ENCODE results near the gene RNU6-1. TPM values are rescaled to one million over a fixed set of nuclear protein-coding genes. Genes with fewer than 3 reads are reported as not detected.

The RNU6-1 gene
- total and polyA plus RNA-seq, 7 donors, result not detected

DNA sequence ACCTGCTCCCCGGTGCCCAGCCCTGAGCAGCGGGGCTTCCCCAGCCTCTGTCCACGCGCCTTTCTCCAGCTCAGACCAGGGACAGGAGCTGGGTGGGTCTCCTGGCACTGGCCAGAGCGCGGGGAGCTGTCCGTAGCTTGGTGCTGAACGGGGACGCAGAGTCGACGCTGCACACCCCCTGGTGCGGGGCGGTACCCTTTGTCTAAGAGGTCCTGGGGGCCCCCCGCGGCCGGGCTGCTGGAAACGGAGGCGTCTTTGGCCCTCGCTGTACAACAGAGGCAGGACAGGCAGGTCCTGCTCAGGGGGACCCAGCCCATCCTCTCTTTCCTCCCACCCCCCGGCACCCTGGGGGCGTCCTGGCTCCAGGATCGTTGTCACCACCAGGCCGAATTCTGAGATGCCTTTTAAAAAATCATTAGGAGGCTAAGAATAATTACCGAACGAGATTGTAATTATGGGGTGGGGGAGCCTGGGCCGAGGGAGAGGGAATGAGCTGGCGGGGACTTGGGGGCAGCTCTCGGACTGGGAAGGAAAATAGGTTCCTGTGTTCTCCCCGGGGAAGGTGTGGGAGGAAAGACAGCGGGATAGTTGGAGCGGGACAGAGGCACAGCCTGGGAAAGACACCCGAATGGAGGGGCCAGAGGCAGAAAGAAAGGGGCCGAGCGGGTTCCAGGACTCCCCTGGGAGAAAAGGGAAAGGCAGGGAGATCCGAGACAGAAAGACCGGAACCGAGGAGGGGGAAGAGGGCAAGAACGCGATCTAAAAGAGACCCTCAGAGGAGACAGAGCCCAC is 18.7 kb downstream of the RNU6-1 start:
- Histone ChIP-seq H3K9me3 (no peaks in the 10 kb centered on the region), H3K27me3 (ENCODE audit: insufficient read depth in 3 of 3, low read length in 2 of 3) (peaks cover 0 to 97% (median 57%) of the 10 kb centered on the region in 3 donors), H3K4me1 (peaks cover 13% of the 10 kb centered on the region), H3K27ac (no peak overlapping the region), H3K36me3 (ENCODE audit: insufficient read depth in 1 of 2, low read depth in 1 of 2) (no peaks in the 10 kb centered on the region), H3K4me3 (no peak overlapping the region)
- intact Hi-C loops (cut with DNase I), result no loop called here
- peak; percentile 57 to 78 for DNase-seq
- whole genome bisulfite sequencing, 3 donors, result 2 to 4% (median 4%) methylated on average over 37 to 39 of the region's 39 CpGs
- no peak for TF ChIP-seq CTCF (IDR thresholded peaks at IDR 0.05)
- ATAC-seq, result peak; percentile 51 to 75 (median 71)

GRCh38 chr15:67820122-67820991 is 19.5 kb downstream of the RNU6-1 start:
- ATAC-seq (peak in 1 of 4 donors; percentile 28), DNase-seq (peak; percentile 5 to 36)
- Histone ChIP-seq H3K9me3 (peaks cover 6% of the 10 kb centered on the region), H3K4me1 (peaks cover 7% of the 10 kb centered on the region), H3K4me3 (no peak overlapping the region), H3K27me3 (ENCODE audit: insufficient read depth in 3 of 3, low read length in 2 of 3) (peaks cover 0 to 91% (median 52%) of the 10 kb centered on the region in 3 donors), H3K27ac (no peak overlapping the region), H3K36me3 (ENCODE audit: insufficient read depth in 1 of 2, low read depth in 1 of 2) (no peaks in the 10 kb centered on the region)
- intact Hi-C loops (cut with DNase I), result no loop called here
- WGBS, 3 donors, result 17 to 19% (median 18%) methylated on average over 50 of the region's 50 CpGs
- TF ChIP-seq CTCF (IDR thresholded peaks at IDR 0.05), result no peak

DNA sequence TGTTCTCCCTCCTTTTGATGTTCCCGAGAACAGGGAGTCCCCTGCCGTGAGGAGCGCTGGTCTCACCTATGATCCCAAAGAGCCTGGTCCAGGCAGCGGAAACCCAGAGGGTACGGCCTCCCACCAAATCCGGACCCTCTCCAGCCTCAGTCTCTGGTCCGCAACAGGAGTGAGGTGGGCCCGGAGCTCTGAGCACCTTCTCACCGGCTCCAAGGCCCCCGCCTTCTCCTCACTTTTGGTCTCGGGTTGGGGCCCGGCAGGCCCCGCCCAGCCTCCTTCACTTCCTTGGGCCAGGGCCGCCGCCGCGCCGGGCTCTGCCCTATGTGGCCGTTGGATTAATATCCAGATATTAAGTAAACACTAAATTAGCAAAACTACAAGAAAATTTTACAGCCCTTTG is 20.2 kb downstream of the RNU6-1 start:
- Histone ChIP-seq H3K27me3 (ENCODE audit: insufficient read depth in 3 of 3, low read length in 2 of 3) (peaks cover 0 to 85% (median 50%) of the 10 kb centered on the region in 3 donors), H3K27ac (no peak overlapping the region), H3K9me3 (peaks cover 9% of the 10 kb centered on the region), H3K4me3 (no peak overlapping the region), H3K36me3 (ENCODE audit: insufficient read depth in 1 of 2, low read depth in 1 of 2) (no peaks in the 10 kb centered on the region), H3K4me1 (peaks cover 7% of the 10 kb centered on the region)
- intact Hi-C loops (cut with DNase I), result no loop called here
- peak in 1 of 2 donors; percentile 7 for DNase-seq
- 25 to 32% (median 29%) methylated on average over 19 of the region's 19 CpGs for WGBS, 3 donors
- no peak for ATAC-seq
- TF ChIP-seq CTCF (IDR thresholded peaks at IDR 0.05), result no peak

DNA sequence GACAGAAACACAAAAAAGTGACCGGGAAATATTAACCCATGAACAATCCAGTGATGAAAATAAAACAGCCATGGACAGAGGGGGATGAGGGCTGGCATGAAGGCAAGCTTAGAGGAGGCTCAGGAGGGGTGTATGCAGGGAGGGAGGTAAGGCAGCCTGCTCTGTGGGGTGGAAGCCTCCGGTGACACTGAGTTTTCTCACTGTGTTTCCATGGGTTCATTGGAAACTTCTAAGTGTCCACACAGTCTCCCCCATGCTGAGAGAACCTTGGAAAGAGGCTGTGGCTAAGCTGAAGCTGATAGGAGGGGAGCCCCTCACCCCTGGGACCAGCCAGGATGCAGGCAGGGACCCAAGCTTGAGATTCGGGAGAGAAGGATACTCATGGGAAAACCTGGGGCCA is 21.4 kb downstream of the RNU6-1 start:
- H3K4me3 ChIP-seq, result no peak overlapping the region
- no peak for DNase-seq
- peaks cover 9% of the 10 kb centered on the region for H3K9me3 ChIP-seq
- WGBS, 3 donors, result 53 to 61% (median 58%) methylated on average over 3 of the region's 3 CpGs
- H3K27me3 ChIP-seq (ENCODE audit: insufficient read depth in 3 of 3, low read length in 2 of 3), result peaks cover 0 to 73% (median 39%) of the 10 kb centered on the region in 3 donors
- ATAC-seq, result no peak
- intact Hi-C loops (cut with DNase I), result no loop called here
- H3K27ac ChIP-seq, result no peak overlapping the region
- H3K4me1 ChIP-seq, result peaks cover 7% of the 10 kb centered on the region
- H3K36me3 ChIP-seq (ENCODE audit: insufficient read depth in 1 of 2, low read depth in 1 of 2), result no peaks in the 10 kb centered on the region
- no peak for TF ChIP-seq CTCF (IDR thresholded peaks at IDR 0.05)
